GM23338 (cell line): Measurements from ENCODE around the gene DVL1. TPM values are rescaled to one million over a fixed set of nuclear protein-coding genes. Genes with fewer than 3 reads are reported as not detected.

Experiments used
- ATAC-seq: fragments of 200-7000 bp; cut with Tn5 transposase; 3 replicates; pipeline ENCODE4 v1.9.1; 2020
- DNase-seq: peaks from one replicate; pipeline ENCODE4 v3.0.0-alpha.2; 2015; ENCODE audit warnings: low spot score
- H2AFZ ChIP-seq: fragments of 200-600 bp; sonication (generic); 2 replicates; pipeline ENCODE4 v1.8.0; 2016; ENCODE audit warnings: antibody characterized with exemption, mild to moderate bottlenecking, moderate library complexity
- H3F3A ChIP-seq: fragments of 200-600 bp; sonication (generic); replicated peaks from 2 replicates; pipeline ENCODE4 v1.8.0; 2017; ENCODE audit warnings: antibody characterized with exemption, mixed run types, low read depth
- H3K27ac ChIP-seq: fragments of 200-600 bp; sonication (generic); 2 replicates; pipeline ENCODE4 v1.6.1; 2016; ENCODE audit warnings: low read depth
- H3K27me3 ChIP-seq: fragments of 200-600 bp; sonication (generic); 2 replicates; pipeline ENCODE4 v1.8.0; 2016; ENCODE audit warnings: mild to moderate bottlenecking, mixed run types, moderate library complexity; ENCODE audit not compliant: insufficient read depth
- H3K36me3 ChIP-seq: fragments of 200-600 bp; sonication (generic); 2 replicates; pipeline ENCODE4 v1.8.0; 2016; ENCODE audit warnings: mild to moderate bottlenecking; ENCODE audit not compliant: insufficient read depth
- H3K4me1 ChIP-seq: fragments of 200-600 bp; sonication (generic); 2 replicates; pipeline ENCODE4 v1.8.0; 2016; ENCODE audit warnings: mild to moderate bottlenecking, moderate library complexity; ENCODE audit not compliant: insufficient read depth
- H3K4me2 ChIP-seq: fragments of 200-600 bp; sonication (generic); 2 replicates; pipeline ENCODE4 v1.7.1; 2017; ENCODE audit warnings: mixed run types
- H3K4me3 ChIP-seq: fragments of 200-600 bp; sonication (generic); 2 replicates; pipeline ENCODE4 v1.6.1; 2016; ENCODE audit warnings: mixed run types
- H3K79me2 ChIP-seq: fragments of 200-600 bp; sonication (generic); replicated peaks from 2 replicates; pipeline ENCODE4 v1.8.0; 2017; ENCODE audit warnings: mild to moderate bottlenecking; ENCODE audit not compliant: insufficient read depth
- H3K9me2 ChIP-seq: fragments of 200-600 bp; sonication (generic); 2 replicates; pipeline ENCODE4 v1.8.0; 2017; ENCODE audit not compliant: insufficient read depth
- H4K20me1 ChIP-seq: fragments of 200-600 bp; sonication (generic); replicated peaks from 2 replicates; pipeline ENCODE4 v1.8.0; 2017; ENCODE audit warnings: mild to moderate bottlenecking; ENCODE audit not compliant: insufficient read depth
- H3K27ac Mint-ChIP-seq: 2 replicates; pipeline ENCODE4 v1.8.0; 2020; ENCODE audit warnings: inconsistent platforms, mild to moderate bottlenecking, moderate library complexity, mixed read lengths
- H3K27me3 Mint-ChIP-seq: 3 replicates; pipeline ENCODE4 v1.8.0; 2022; ENCODE audit warnings: low read depth, mild to moderate bottlenecking, moderate library complexity, mixed read lengths, inconsistent platforms; ENCODE audit not compliant: insufficient read depth, poor library complexity
- H3K36me3 Mint-ChIP-seq: 3 replicates; pipeline ENCODE4 v1.8.0; 2021; ENCODE audit warnings: low read depth, mild to moderate bottlenecking, inconsistent platforms, moderate library complexity, mixed read lengths
- H3K4me1 Mint-ChIP-seq: 3 replicates; pipeline ENCODE4 v1.8.0; 2020; ENCODE audit warnings: mild to moderate bottlenecking, inconsistent platforms, mixed read lengths
- H3K4me3 Mint-ChIP-seq: 3 replicates; pipeline ENCODE4 v1.8.0; 2021; ENCODE audit warnings: moderate library complexity, mild to moderate bottlenecking, inconsistent platforms, mixed read lengths
- H3K9me3 Mint-ChIP-seq: 3 replicates; pipeline ENCODE4 v1.8.0; 2020; ENCODE audit warnings: moderate library complexity, mild to moderate bottlenecking, inconsistent platforms, mixed read lengths
- CREB1 ChIP-seq: fragments of 250-450 bp; sonication (Bioruptor Pico); IDR thresholded peaks from 2 replicates; pipeline ENCODE4 v1.5.0; 2020; ENCODE audit warnings: low read depth, mild to moderate bottlenecking, moderate library complexity
- EZH2 ChIP-seq: fragments of 200-600 bp; sonication (generic); IDR thresholded peaks from one replicate; pipeline ENCODE4 v1.8.0; 2017; ENCODE audit warnings: antibody characterized with exemption, mild to moderate bottlenecking, low read depth; ENCODE audit not compliant: unreplicated experiment
- EZH2phosphoT487 ChIP-seq: fragments of 200-600 bp; sonication (generic); IDR thresholded peaks from one replicate; pipeline ENCODE4 v1.8.1; 2018; ENCODE audit warnings: antibody characterized with exemption; ENCODE audit not compliant: unreplicated experiment
- JUNB ChIP-seq: IDR thresholded peaks from one replicate; pipeline ENCODE4 v1.6.1; 2016; ENCODE audit warnings: antibody characterized with exemption; ENCODE audit not compliant: unreplicated experiment
- NANOG ChIP-seq: IDR thresholded peaks from 2 replicates; pipeline ENCODE4 v1.6.1; 2016; ENCODE audit warnings: antibody characterized with exemption, borderline replicate concordance
- POLR2AphosphoS5 ChIP-seq: IDR thresholded peaks from 2 replicates; pipeline ENCODE4 v1.6.1; 2016; ENCODE audit warnings: antibody characterized with exemption, low read depth
- STAT1 ChIP-seq: IDR thresholded peaks from one replicate; pipeline ENCODE4 v1.6.1; 2016; ENCODE audit warnings: antibody characterized with exemption; ENCODE audit not compliant: unreplicated experiment
- ZNF114 ChIP-seq: fragments of 250-450 bp; sonication (Bioruptor Pico); IDR thresholded peaks from 2 replicates; pipeline ENCODE4 v1.5.0; 2020; ENCODE audit warnings: mild to moderate bottlenecking, moderate library complexity
- ZNF331 ChIP-seq: fragments of 250-450 bp; sonication (Bioruptor Pico); IDR thresholded peaks from 2 replicates; pipeline ENCODE4 v1.5.0; 2020; ENCODE audit warnings: low read depth, mild to moderate bottlenecking, moderate library complexity
- polyA plus RNA-seq: library from polyadenylated mRNA; unstranded; fragments of >200 nt; fragmentation: Nextera tagmentation; extraction: Ambion mirVana; gene quantifications from 2 replicates; pipeline ENCODE4 v1.2.1, GENCODE V29; 2016
- total RNA-seq: library from RNA; depleted of rRNA; stranded (reverse); fragments of >200 nt; shearing (Covaris generic); gene quantifications from 2 replicates; pipeline ENCODE4 v1.2.3, GENCODE V29; 2014
- TF ChIP-seq, protein P1 (sequence below): IDR thresholded peaks from 2 replicates; pipeline ENCODE4 v1.6.1; 2016; ENCODE audit warnings: antibody characterized with exemption
- TF ChIP-seq, protein P2 (sequence below), 2 experiments: fragments of 200-600 bp in 1 of 2; sonication (generic) in 1 of 2; conservative IDR thresholded peaks; 2 replicates each; pipeline versions ENCODE4 v1.5.1 to v1.6.1; 2016 to 2017; ENCODE audit warnings: antibody characterized with exemption in 2 of 2, low read depth in 2 of 2, mild to moderate bottlenecking in 2 of 2, moderate library complexity in 1 of 2
- TF ChIP-seq, protein P3 (sequence below): IDR thresholded peaks from one replicate; pipeline ENCODE4 v1.6.1; 2018; ENCODE audit warnings: antibody characterized with exemption; ENCODE audit not compliant: unreplicated experiment

DVL1 gene
- total and polyA plus RNA-seq, 2 experiments from 2014 or later = 13.5 to 69.7 TPM

DNA sequence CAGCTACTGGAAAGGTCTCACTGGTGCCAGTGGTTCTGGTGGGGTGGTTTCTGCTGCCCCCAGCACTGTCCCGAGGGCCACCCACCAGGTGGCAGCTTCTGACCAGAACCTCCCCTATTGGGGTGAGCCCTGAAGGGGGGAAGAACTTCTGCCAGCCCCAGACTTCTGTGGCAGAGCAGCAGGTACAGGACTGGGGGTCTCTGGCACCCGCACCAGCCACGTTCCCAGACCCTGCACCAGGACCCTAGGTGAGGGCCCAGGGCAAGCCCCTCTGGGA is 39.2 kb downstream of the DVL1 start (continued):
- TF ChIP-seq POLR2AphosphoS5 (no peak), STAT1 (no peak), EZH2 (no peak), CREB1 (CRISPR knock-in tag) (no peak), NANOG (no peak), ZNF114 (CRISPR knock-in tag) (no peak), JUNB (no peak), ZNF331 (CRISPR knock-in tag) (no peak)
- TF ChIP-seq, protein P1, sequence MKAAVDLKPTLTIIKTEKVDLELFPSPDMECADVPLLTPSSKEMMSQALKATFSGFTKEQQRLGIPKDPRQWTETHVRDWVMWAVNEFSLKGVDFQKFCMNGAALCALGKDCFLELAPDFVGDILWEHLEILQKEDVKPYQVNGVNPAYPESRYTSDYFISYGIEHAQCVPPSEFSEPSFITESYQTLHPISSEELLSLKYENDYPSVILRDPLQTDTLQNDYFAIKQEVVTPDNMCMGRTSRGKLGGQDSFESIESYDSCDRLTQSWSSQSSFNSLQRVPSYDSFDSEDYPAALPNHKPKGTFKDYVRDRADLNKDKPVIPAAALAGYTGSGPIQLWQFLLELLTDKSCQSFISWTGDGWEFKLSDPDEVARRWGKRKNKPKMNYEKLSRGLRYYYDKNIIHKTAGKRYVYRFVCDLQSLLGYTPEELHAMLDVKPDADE = no peak

DNA sequence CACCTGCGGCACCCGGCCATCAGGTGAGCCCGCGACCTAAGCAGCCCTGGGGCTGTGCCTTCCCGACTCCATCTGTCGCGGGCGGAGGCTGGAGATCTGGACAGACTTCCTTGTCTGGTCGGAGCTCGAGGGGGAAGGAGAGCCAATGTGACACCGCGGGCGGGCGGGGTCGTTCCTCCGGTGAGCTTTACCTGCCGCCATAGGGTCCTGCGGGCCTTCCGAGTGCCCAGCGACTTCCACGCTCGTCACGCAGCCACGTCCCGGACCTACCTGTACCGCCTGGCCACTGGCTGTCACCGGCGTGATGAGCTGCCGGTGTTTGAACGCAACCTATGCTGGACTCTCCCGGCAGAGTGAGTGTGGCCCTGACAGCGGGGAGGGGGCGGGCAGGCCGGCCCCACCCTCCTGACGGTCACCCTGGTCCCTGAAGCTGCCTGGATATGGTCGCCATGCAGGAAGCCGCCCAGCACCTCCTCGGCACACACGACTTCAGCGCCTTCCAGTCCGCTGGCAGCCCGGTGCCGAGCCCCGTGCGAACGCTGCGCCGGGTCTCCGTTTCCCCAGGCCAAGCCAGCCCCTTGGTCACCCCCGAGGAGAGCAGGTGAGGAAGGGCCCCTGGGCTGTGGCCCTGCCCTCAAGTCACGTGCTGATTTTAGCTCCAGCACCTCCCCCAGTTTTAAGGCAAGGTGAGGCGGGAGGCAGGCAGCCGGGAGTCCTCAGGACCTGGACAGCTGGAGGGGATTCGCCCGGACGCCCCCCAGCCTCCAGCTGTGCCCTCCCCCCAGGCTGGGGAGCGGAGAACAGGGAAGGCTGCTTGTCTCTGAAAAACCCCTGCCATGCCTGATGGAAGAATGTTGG is 39.7 kb downstream of the DVL1 start:
- Mint-ChIP-seq H3K27me3 (peaks cover 19% of the 10 kb centered on the region), H3K9me3 (no peaks in the 10 kb centered on the region), H3K36me3 (peaks cover 22% of the 10 kb centered on the region), H3K27ac (no peak overlapping the region; the same call in 1 of the 2 replicates), H3K4me1 (peaks cover 20% of the 10 kb centered on the region; the same call in 2 of the 3 replicates), H3K4me3 (peak overlapping the region; percentile 78)
- ATAC-seq (peak; percentile 12), DNase-seq (peak; percentile 63)
- H3F3A ChIP-seq = peaks cover 11% of the 10 kb centered on the region; the same call in 1 of the 2 replicates
- H3K79me2 ChIP-seq = peaks cover 5% of the 10 kb centered on the region; the same call in 1 of the 2 replicates
- H3K4me3 ChIP-seq = peak overlapping the region; percentile 90
- no peaks in the 10 kb centered on the region for H3K27me3 ChIP-seq
- H3K36me3 ChIP-seq = peaks cover 8% of the 10 kb centered on the region; the same call in 1 of the 2 replicates
- no peak overlapping the region for H3K27ac ChIP-seq
- H3K4me2 ChIP-seq = peak overlapping the region; percentile 90
- peaks cover 7% of the 10 kb centered on the region; the same call in 1 of the 2 replicates for H3K4me1 ChIP-seq
- no peak overlapping the region for H2AFZ ChIP-seq
- no peaks in the 10 kb centered on the region for H3K9me2 ChIP-seq
- H4K20me1 ChIP-seq = peaks cover 6% of the 10 kb centered on the region; the same call in 1 of the 2 replicates
- no peak for TF ChIP-seq NANOG
- TF ChIP-seq, protein P2, sequence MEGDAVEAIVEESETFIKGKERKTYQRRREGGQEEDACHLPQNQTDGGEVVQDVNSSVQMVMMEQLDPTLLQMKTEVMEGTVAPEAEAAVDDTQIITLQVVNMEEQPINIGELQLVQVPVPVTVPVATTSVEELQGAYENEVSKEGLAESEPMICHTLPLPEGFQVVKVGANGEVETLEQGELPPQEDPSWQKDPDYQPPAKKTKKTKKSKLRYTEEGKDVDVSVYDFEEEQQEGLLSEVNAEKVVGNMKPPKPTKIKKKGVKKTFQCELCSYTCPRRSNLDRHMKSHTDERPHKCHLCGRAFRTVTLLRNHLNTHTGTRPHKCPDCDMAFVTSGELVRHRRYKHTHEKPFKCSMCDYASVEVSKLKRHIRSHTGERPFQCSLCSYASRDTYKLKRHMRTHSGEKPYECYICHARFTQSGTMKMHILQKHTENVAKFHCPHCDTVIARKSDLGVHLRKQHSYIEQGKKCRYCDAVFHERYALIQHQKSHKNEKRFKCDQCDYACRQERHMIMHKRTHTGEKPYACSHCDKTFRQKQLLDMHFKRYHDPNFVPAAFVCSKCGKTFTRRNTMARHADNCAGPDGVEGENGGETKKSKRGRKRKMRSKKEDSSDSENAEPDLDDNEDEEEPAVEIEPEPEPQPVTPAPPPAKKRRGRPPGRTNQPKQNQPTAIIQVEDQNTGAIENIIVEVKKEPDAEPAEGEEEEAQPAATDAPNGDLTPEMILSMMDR (conservative IDR thresholded peaks at IDR 0.05; ENCODE audit: low read depth in 2 of 2) = no peak
- no peak for TF ChIP-seq CREB1 (CRISPR knock-in tag)
- no peak for TF ChIP-seq ZNF331 (CRISPR knock-in tag)
- no peak for TF ChIP-seq ZNF114 (CRISPR knock-in tag)
- TF ChIP-seq STAT1 = no peak
- no peak for TF ChIP-seq EZH2phosphoT487
- TF ChIP-seq, protein P3, sequence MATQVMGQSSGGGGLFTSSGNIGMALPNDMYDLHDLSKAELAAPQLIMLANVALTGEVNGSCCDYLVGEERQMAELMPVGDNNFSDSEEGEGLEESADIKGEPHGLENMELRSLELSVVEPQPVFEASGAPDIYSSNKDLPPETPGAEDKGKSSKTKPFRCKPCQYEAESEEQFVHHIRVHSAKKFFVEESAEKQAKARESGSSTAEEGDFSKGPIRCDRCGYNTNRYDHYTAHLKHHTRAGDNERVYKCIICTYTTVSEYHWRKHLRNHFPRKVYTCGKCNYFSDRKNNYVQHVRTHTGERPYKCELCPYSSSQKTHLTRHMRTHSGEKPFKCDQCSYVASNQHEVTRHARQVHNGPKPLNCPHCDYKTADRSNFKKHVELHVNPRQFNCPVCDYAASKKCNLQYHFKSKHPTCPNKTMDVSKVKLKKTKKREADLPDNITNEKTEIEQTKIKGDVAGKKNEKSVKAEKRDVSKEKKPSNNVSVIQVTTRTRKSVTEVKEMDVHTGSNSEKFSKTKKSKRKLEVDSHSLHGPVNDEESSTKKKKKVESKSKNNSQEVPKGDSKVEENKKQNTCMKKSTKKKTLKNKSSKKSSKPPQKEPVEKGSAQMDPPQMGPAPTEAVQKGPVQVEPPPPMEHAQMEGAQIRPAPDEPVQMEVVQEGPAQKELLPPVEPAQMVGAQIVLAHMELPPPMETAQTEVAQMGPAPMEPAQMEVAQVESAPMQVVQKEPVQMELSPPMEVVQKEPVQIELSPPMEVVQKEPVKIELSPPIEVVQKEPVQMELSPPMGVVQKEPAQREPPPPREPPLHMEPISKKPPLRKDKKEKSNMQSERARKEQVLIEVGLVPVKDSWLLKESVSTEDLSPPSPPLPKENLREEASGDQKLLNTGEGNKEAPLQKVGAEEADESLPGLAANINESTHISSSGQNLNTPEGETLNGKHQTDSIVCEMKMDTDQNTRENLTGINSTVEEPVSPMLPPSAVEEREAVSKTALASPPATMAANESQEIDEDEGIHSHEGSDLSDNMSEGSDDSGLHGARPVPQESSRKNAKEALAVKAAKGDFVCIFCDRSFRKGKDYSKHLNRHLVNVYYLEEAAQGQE = no peak
- TF ChIP-seq, protein P1 = no peak
